Measurements from ENCODE around the gene AK9. TPM values are rescaled to one million over a fixed set of nuclear protein-coding genes. Genes with fewer than 3 reads are reported as not detected.

The AK9 gene
- total and polyA plus RNA-seq, 9 of the 15 experiments (the other 6 are each of a cell fraction or from before 2014, with no cell fraction given) = 0.59 to 1.9 (median 1.2) TPM

DNA sequence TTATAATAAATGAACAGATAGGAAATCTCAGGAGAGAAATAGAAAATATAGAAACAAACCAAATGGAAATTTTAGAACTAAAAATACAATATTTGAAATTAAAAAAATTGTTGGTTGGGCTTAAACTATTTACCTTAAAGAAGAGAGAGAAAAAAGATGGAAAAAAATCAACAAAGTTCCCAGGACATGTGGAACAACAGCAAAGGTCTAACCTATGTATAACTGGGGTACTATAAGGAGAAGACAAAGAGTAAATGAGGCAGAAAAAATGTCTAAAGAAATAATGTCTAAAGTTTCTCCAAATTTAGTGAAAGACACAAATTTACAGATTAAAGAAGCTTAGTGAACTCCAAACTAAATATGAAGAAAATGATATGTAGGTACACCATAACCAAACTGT is 166.9 kb downstream of the AK9 start (continued):
- no peak for TF ChIP-seq E2F3 (CRISPR knock-in tag; IDR thresholded peaks at IDR 0.05)
- no peak for TF ChIP-seq TCF7L2 (IDR thresholded peaks at IDR 0.05; ENCODE audit: low read depth, low read length)
- TF ChIP-seq RERE (CRISPR knock-in tag; IDR thresholded peaks at IDR 0.05; ENCODE audit: borderline replicate concordance) = no peak
- no peak for TF ChIP-seq ZEB2 (IDR thresholded peaks at IDR 0.05)
- TF ChIP-seq PRDM10 (IDR thresholded peaks at IDR 0.05; ENCODE audit: partially characterized antibody) = no peak
- TF ChIP-seq ESRRB (CRISPR knock-in tag; IDR thresholded peaks at IDR 0.05; ENCODE audit: borderline replicate concordance) = no peak
- no peak for TF ChIP-seq SMARCA4 (IDR thresholded peaks at IDR 0.05)
- no peak for TF ChIP-seq NCOA2 (IDR thresholded peaks at IDR 0.05; ENCODE audit: partially characterized antibody in 2 of 2)

All from K562 (cell line).